ENCODE results near the gene IFRD2. TPM values are rescaled to one million over a fixed set of nuclear protein-coding genes. Genes with fewer than 3 reads are reported as not detected.

IFRD2 gene
- total and polyA plus RNA-seq, 9 of the 15 experiments (the other 6 are each of a cell fraction or from before 2014, with no cell fraction given), result 30.5 to 115 (median 52.8) TPM

DNA sequence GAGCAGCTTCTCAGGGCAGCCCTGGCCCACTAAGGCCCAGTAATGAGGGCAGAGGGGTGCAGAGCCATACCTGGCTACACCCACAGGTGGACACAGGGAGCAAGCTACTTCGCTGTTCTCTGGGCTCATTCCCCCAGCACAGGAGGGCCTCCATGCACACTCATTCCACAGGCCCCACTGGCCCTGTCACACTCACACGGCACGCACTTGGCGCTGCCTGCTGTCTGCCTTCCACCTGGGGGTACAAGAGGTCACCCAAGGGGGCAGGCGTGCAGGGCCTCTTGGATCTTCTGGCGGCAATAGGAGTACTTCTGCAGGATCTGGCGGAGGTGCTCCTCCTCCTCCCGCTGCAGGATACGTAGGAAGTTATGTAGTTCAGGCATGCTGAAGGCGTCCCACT, 38.1 kb upstream of the IFRD2 start (continued):
- TF ChIP-seq, protein P1, sequence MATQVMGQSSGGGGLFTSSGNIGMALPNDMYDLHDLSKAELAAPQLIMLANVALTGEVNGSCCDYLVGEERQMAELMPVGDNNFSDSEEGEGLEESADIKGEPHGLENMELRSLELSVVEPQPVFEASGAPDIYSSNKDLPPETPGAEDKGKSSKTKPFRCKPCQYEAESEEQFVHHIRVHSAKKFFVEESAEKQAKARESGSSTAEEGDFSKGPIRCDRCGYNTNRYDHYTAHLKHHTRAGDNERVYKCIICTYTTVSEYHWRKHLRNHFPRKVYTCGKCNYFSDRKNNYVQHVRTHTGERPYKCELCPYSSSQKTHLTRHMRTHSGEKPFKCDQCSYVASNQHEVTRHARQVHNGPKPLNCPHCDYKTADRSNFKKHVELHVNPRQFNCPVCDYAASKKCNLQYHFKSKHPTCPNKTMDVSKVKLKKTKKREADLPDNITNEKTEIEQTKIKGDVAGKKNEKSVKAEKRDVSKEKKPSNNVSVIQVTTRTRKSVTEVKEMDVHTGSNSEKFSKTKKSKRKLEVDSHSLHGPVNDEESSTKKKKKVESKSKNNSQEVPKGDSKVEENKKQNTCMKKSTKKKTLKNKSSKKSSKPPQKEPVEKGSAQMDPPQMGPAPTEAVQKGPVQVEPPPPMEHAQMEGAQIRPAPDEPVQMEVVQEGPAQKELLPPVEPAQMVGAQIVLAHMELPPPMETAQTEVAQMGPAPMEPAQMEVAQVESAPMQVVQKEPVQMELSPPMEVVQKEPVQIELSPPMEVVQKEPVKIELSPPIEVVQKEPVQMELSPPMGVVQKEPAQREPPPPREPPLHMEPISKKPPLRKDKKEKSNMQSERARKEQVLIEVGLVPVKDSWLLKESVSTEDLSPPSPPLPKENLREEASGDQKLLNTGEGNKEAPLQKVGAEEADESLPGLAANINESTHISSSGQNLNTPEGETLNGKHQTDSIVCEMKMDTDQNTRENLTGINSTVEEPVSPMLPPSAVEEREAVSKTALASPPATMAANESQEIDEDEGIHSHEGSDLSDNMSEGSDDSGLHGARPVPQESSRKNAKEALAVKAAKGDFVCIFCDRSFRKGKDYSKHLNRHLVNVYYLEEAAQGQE (IDR thresholded peaks at IDR 0.05; ENCODE audit: borderline replicate concordance), result no peak
- TF ChIP-seq, protein P1 (CRISPR knock-in tag; IDR thresholded peaks at IDR 0.05; ENCODE audit: low read depth), result no peak
- TF ChIP-seq SMAD4 (CRISPR knock-in tag; conservative IDR thresholded peaks at IDR 0.05) (no peak), ZFP30 (CRISPR knock-in tag; IDR thresholded peaks at IDR 0.05; ENCODE audit: borderline replicate concordance) (no peak)
